ENCODE results near the gene BCOR.

The BCOR gene

GRCh38 chrX:40097141-40097503 is 636 bp downstream of the BCOR start:
- peak; percentile 72 for DNase-seq

DNA sequence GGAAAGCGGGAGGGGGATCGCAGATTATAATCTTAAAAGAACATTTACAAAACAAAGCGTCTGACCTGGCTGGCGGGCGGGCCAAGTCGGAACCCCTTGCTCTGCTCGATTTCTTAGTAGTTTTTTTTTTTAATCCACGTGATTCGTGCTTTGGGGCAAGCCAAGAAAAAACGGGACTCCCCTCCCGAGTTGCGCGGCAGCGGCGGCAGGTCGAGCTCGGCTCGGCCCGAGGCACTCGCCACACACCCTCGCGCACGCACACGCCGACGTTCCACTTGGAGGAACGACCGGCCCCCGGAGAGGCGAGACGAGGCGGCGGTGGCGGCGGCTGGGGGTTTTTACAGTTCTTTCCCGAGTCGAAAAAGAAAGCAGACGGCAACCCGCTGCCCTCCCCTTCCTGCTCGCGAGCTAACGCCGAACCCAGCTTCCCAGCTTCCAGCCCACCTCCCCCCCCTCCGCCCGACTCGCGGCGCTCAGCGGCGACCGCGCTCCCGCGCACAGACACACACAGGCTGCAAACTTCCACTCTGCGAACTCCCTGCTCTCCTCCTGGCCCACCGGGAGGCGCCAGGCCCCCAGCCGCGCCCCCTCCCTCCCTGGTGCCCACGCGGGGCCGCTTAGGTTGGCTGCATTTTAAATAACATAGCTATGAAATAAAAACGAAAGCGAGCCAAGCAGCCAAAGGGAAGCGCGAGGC is 1.2 kb downstream of the BCOR start:
- DNase-seq: peak; percentile 72

DNA sequence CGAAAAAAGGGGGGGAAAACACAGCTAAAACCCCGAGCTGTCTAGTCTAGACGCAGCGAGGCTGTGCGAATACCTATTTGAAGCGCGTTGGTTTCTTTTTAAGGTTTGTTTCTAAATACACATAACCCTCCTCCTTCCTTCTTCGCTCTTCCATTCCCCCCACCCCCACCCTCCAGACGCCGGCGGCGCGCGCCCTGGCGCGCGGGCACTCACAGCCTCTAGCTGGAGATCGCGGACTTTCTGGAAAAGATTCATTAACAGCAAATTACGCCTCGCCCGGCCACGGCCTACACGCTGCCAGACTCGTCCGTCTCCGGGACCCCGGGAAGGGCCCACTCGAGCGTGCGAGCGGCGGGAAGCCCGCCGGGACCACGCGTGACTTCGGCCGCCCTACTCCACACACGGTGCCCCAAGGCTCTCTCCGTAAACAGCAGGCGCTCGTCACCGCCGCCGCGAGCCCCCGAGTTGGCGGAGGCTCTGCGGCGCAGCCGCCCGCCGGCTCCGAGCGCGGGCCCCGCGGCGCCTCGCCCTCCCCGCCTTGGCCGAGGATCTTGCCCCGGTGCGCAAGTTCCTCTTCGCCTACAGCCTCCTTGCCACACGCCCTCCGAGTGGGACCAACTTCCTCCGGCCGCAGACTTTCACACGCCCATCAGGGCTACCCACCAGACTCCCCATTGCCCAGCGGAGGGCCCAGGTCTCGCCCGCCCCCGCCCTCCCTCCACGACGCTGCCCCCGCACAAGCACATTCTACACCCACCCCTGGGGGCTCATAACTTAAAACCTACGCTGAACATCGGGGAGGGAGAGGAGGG is 2.0 kb downstream of the BCOR start:
- DNase-seq: peak; percentile 66

DNA sequence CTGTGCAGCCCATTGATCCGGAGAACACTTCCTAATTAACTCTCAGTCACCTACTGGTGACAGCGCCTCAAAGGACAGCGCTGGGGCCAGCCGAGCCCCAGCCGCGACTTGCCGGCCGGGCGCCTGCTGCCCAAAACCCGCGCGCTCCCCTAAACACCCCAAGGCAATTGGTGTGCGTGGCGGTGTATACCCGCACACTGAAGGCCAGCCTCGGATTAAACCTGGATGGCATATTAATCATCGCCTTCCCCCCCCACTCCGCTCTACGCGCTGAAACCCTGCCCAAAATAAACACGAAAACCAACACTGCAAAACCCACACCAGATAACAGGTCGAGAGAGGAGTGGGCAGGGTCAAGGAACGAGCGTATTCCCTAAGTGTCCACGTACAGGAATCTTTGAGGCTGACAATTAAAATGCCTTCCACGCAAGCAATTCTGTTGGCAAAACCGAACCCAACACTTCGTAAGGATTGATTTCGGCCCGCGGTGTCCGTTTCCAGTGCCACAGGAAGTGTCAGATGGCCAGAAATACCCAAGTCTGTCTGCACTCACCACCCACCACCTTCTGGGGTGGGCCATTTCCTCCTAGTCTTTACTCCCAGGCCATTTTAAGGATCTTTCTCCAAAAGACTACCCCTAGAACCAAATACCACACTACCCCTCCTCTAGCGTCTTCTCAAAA is 2.7 kb downstream of the BCOR start:
- peak; percentile 63 for DNase-seq

- DNase-seq: peak; percentile 51
These were observed 3.5 kb downstream of the BCOR start for GRCh38 chrX:40094041-40094899.

DNA sequence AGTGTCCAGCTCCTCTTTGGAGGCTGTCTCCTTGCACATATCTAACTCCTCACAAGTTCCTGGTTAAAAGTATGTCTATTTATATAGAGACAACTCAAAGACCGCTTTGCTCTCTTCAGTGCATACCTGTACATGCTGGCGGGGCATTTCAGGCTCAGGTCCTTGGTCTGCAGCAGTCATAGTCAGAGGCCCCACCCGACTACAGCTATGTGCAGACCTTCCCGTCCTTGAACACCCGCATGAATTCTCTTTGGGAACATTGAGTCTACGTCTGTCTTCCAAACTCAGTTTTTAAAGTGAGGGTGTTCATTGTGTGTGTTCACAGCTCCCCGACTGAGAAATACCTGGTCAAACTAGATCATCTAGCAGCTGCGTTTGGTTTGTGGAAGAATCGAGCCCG is 4.2 kb downstream of the BCOR start:
- no peak for DNase-seq

GRCh38 chrX:40092808-40093435 is 4.8 kb downstream of the BCOR start:
- DNase-seq: no peak

- DNase-seq: no peak
These were observed 5.9 kb downstream of the BCOR start for GRCh38 chrX:40091691-40092421.

DNA sequence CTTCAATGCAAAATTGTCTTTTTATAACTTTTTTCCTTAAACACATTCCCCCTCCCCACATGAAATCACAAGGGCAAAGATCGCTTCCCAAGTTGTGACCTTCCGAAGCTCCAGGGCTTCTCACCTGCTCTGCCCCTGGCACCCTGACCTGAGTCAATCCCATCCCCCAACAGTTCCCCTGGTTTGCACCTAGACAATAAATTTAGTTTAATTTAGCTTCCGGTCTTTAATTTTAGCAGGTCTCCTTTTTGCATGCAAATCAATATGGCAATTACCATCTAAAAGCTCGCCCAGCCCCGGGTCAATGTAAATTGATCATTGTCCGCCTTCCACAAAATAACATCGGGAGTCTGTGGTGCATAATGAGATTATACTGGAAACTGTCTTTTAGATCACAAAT is 6.8 kb downstream of the BCOR start:
- DNase-seq: no peak

GRCh38 chrX:40090050-40090804 is 7.5 kb downstream of the BCOR start:
- DNase-seq: no peak

DNA sequence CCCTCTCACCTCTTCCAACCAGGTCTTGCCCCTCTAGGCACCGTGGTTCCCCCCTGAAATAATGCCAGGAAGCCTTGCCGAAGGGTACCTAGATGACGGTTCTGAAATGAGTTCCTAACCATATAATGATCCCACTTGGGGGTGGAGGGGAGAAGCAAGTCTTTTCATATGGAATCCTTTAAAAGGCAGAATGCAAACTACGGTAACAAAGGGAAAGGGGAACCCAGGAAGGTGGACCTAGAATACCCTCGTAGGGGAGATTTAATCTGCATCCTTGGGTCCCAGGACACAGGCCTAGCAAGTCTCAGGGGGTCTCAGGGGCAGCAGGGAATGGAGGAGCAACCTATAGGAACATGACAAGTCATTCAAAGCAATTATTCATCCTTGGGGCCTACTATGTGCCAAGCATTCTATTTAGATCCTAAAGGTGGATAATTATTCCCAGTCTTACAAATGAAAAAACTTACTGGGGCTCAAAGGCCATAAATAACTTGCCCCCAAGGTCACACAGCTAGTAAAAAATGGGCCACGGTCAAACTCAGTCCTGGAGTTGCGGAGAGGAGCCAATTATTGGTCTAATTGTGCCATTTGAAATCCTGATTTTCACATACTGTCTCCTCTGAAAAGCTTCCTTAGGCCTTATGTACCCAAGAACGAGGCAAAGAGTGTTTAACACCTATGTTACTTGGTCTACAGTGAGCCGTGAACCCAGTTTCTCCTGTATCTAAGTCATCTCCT is 8.8 kb downstream of the BCOR start:
- no peak for DNase-seq

GRCh38 chrX:40088299-40088625 is 9.5 kb downstream of the BCOR start:
- no peak for DNase-seq

DNA sequence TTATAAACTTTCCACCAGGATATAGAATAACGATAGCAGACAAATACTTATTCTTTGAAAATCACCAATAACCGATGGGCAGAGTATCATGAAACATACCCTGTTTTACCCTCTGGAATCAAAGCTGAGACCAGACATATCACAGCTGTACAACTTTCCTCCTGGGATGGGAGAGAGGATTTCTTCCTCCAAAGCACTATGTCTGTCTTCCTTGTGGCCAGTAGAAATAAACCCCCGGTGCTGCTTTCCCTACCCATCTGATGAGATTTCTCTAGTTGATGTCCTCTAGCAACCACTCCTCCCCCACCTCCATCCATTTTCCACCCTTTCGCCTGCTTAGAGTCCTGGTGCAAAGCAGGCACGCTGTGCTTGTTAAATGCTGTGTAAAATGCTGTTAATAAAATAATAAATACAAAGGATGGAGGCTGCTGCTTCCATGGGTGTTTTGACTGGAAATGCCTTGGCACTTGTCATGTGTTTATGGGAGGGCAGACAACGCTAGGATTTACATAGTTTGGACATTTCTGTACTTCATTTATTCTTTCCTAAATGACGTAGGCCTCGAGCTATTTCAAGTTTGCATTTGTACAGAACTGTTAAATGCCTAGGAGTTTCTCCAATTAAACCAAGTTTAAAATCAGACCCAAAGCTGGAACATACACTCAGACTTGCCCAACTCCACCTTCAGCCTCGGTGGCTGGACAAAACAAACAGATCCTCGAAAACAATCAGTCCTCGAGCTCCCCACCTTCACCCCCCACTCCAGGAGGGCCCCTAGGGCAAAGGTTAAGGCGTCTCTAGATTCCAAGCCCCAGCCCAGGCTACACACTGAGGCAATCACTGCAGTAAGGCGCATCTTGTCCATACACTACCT is 10.1 kb downstream of the BCOR start:
- DNase-seq: no peak

- peak; percentile 60 for DNase-seq
These were observed 11.0 kb downstream of the BCOR start for GRCh38 chrX:40086569-40087335.

DNA sequence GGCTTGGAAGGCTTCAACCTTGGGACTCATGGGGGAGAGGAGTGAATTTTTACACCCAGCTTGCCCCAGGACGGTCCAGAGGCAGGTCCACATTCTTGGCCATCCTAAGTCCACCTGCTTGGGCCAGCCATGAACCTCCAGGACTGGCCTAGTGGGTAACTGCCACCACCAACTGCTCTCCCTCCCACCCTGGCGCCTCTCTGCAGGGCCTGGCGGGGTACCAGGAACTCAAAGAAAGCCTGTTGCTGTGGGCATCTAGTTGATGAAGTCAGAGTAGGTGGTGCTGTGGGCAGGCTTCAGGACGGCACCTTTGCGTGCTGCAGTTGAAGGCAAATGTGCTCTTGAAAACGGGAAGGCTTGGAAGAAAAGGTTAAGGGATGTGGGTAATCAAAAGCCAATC is 12.0 kb downstream of the BCOR start:
- peak; percentile 30 for DNase-seq

GRCh38 chrX:40085102-40085551 is 12.6 kb downstream of the BCOR start:
- DNase-seq: no peak

DNA sequence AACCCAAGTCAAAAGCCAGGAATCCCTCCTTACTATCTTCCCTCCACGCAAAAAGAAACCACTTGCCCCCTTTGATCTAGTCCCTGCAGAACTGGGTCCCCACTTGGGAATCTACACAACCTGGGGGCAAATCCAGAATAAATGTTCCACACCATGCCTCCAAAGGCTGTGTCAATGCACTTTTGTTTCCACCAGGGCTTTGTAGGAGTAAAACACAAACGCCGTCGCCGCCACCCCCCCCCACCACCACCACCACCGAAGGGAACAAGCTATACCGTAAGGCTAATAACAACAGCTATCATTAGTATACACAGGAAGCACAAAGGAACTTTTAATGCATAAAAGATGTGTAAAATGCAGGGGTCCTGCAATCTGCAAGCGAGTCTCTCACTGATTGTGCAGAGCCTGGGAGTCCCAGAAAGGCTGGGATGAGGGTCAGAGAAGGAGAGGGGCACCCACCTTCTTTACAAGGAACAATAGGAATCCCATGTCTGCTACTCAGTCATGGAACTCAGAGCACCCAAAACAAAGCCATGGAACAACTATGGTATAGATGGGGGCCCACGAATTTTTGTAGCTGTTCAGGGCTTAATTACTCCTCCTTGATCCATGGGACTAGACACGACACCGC is 13.2 kb downstream of the BCOR start:
- DNase-seq: peak; percentile 40

- peak; percentile 43 for DNase-seq
These were observed 13.8 kb downstream of the BCOR start for GRCh38 chrX:40083979-40084359.

Measured in DMS53 (cell line).